Coronary artery (tissue), 2 donors: Measurements from ENCODE around the gene PDE9A.

Source experiments
- DNase-seq: peaks from one replicate; pipeline ENCODE4 v3.0.0-alpha.2; 2017; ENCODE audit warnings: low spot score
- H3K27ac ChIP-seq, 2 donors: fragments of 200-600 bp; sonication (generic); one replicate each; pipeline ENCODE4 v1.5.1; 2016 to 2019
- H3K4me3 ChIP-seq: fragments of 200-600 bp; sonication (generic); 2 replicates; pipeline ENCODE4 v1.5.1; 2016; ENCODE audit warnings: mild to moderate bottlenecking, moderate library complexity
- CTCF ChIP-seq: fragments of 200-600 bp; sonication (generic); IDR thresholded peaks from one replicate; pipeline ENCODE4 v1.5.1; 2019; ENCODE audit warnings: antibody characterized with exemption

PDE9A gene

GRCh38 chr21:42658320-42659105 lies 5.1 kb downstream of the PDE9A start:
- no peak overlapping the region for H3K27ac ChIP-seq
- no peak for DNase-seq
- TF ChIP-seq CTCF: no peak
- H3K4me3 ChIP-seq: no peak overlapping the region

DNA sequence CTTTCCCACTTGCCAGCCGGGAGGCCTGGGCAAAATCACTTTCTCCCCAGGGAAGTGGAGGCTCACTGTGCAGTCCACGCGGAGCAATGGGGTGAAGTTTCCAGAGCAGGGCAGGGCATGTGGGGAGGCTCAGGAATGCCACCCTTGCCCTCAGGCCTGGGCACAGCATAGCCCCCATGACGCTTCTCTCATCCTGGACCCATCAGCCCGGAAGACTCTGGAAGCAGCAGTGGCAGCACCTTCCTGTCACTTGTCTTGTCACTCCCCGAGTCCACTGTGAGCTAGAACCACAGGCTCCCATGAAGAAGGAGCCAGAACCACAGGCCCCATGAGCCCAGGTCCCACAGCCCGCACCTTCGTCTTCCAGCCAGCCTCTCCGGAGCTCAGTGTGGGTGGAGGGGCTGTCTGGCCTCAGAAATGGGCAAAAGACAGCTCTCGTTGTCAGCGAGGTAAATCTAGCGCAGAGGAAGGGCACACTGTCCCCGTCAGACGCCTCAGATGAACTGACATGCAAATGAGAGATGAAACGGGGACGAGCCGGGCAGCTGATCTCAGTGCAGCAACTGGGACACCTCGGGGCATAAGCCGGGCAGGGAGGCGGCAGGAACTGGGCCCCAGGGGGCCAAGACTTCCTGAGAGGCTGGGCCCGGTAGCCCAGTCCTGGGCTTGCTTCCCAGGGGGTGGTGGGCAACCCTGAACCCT lies 6.1 kb downstream of the PDE9A start:
- Histone ChIP-seq H3K4me3 (no peak overlapping the region), H3K27ac (no peak overlapping the region)
- no peak for TF ChIP-seq CTCF
- DNase-seq: no peak

DNA sequence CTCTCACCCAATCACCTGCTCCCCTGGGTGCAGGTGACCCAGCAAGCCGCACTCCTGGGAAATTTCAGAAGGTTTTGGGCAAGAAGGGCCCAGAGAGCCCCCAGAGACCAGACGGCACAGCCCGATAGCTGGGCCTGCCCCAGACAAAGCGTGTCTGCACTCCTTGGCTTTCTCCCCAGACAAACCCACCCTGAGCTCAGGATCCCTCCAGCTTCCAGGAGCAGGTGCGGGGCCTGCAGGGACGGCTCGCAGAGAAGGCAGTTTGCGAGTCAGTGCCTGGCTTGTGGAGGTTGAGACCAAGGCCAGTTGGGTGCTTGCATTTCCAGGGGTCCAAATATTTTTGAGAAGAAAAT lies 6.7 kb downstream of the PDE9A start:
- no peak for TF ChIP-seq CTCF
- DNase-seq: no peak
- Histone ChIP-seq H3K27ac (no peak overlapping the region), H3K4me3 (no peak overlapping the region)

GRCh38 chr21:42661688-42662429 lies 8.4 kb downstream of the PDE9A start:
- no peak for DNase-seq
- no peak overlapping the region for H3K27ac ChIP-seq
- TF ChIP-seq CTCF: no peak
- no peak overlapping the region for H3K4me3 ChIP-seq

DNA sequence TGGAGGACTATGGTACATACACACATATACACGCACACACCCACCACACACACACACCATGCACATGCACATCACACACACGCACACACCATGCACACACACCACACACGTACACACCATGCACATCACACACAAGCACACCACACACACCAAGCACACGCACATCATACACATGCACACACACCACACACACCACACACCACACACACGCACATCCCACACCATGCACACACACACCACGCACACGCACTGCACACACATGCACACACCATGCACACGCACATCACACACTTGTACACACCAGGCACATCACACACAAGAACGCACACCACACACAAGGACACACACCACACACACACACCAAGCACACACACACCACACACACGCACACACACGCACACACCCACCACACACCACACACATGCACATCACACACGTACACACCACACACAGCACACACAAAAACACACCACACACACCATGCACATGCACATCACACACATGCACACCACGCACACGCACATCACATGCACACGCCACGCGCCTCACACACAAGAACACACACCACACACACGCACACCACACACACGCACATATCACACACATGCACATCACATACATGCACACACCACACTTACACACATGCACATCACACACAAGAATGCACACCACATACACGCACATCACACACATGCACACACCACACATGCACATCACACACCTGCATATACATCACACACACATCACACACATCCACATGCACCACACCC lies 9.2 kb downstream of the PDE9A start:
- TF ChIP-seq CTCF: no peak
- H3K27ac ChIP-seq: no peak overlapping the region
- DNase-seq: no peak
- H3K4me3 ChIP-seq: no peak overlapping the region

GRCh38 chr21:42663200-42663750 lies 9.9 kb downstream of the PDE9A start:
- no peak for DNase-seq
- Histone ChIP-seq H3K4me3 (no peak overlapping the region), H3K27ac (no peak overlapping the region)
- no peak for TF ChIP-seq CTCF
